HEK293 (cell line): ENCODE results near the gene GAPVD1.
"Not testable (repeated sequence)": the region's sequence is repeated elsewhere in the genome, so short reads cannot be mapped to it uniquely, and the experiment has no call there.

Source experiments
- CTCF ChIA-PET: fragments of 350-600 bp; formaldehyde crosslinking; extraction: SDS; loops from one replicate; lab custom pipeline; 2021; ENCODE audit warnings: antibody characterized with exemption; lab: Yijun Ruan, JAX
- POLR2A ChIA-PET: fragments of 300-600 bp; formaldehyde crosslinking; extraction: SDS; loops from one replicate; lab custom pipeline; 2020; ENCODE audit warnings: antibody characterized with exemption, inconsistent platforms; lab: Yijun Ruan, JAX
- H3K27ac ChIP-seq: fragments of 200-500 bp; sonication (Bioruptor generic); 2 replicates; pipeline ENCODE4 v1.5.1; 2014; ENCODE audit warnings: low read depth, low read length, control low read depth, inconsistent platforms; ENCODE audit errors: extremely low read depth
- H3K36me3 ChIP-seq, 2 experiments: fragments of 200-500 bp in 1 of 2; sonication (Bioruptor generic) in 1 of 2; 1 replicate in 1 of 2; 2 replicates in 1 of 2; pipeline ENCODE4 v1.5.1; 2014 to 2017; ENCODE audit warnings: inconsistent platforms in 2 of 2, low read length in 2 of 2; ENCODE audit not compliant: control insufficient read depth in 2 of 2, insufficient read depth in 1 of 2
- H3K4me1 ChIP-seq: fragments of 200-500 bp; sonication (Bioruptor generic); 2 replicates; pipeline ENCODE4 v1.5.1; 2014; ENCODE audit warnings: mild to moderate bottlenecking, low read length, inconsistent platforms; ENCODE audit not compliant: control insufficient read depth, insufficient read depth
- H3K4me3 ChIP-seq: 2 replicates; pipeline ENCODE4 v1.5.1; 2011; ENCODE audit warnings: low read depth, mild to moderate bottlenecking, control low read depth, low read length, moderate library complexity
- H3K9me3 ChIP-seq: fragments of 200-500 bp; sonication (Bioruptor generic); 2 replicates; pipeline ENCODE4 v1.5.1; 2014; ENCODE audit warnings: low read depth, low read length, inconsistent platforms; ENCODE audit not compliant: control insufficient read depth, insufficient read depth
- AEBP2 ChIP-seq: fragments of 450-650 bp; formaldehyde crosslinking; IDR thresholded peaks from 2 replicates; pipeline ENCODE4 v1.5.1; 2016; ENCODE audit warnings: missing biosample characterization, missing genetic modification characterization, borderline replicate concordance
- BCL6B ChIP-seq: fragments of 450-650 bp; formaldehyde crosslinking; IDR thresholded peaks from 2 replicates; pipeline ENCODE4 v1.5.1; 2017; ENCODE audit warnings: missing biosample characterization, missing genetic modification characterization
- KLF8 ChIP-seq: fragments of 450-650 bp; formaldehyde crosslinking; IDR thresholded peaks from 2 replicates; pipeline ENCODE4 v1.5.1; 2016; ENCODE audit warnings: missing biosample characterization, missing genetic modification characterization
- PATZ1 ChIP-seq: fragments of 450-650 bp; formaldehyde crosslinking; IDR thresholded peaks from 2 replicates; pipeline ENCODE4 v1.5.1; 2016; ENCODE audit warnings: missing biosample characterization, missing genetic modification characterization
- PRDM10 ChIP-seq: fragments of 450-650 bp; formaldehyde crosslinking; IDR thresholded peaks from 2 replicates; pipeline ENCODE4 v1.5.1; 2016; ENCODE audit warnings: missing biosample characterization, missing genetic modification characterization
- SP2 ChIP-seq: fragments of 450-650 bp; formaldehyde crosslinking; IDR thresholded peaks from 2 replicates; pipeline ENCODE4 v1.5.1; 2016; ENCODE audit warnings: missing biosample characterization, missing genetic modification characterization
- SP7 ChIP-seq: fragments of 450-650 bp; formaldehyde crosslinking; IDR thresholded peaks from 2 replicates; pipeline ENCODE4 v1.5.1; 2016; ENCODE audit warnings: missing biosample characterization, missing genetic modification characterization
- TSHZ1 ChIP-seq: fragments of 450-650 bp; formaldehyde crosslinking; IDR thresholded peaks from 2 replicates; pipeline ENCODE4 v1.5.1; 2016; ENCODE audit warnings: missing biosample characterization, missing genetic modification characterization, borderline replicate concordance
- ZNF121 ChIP-seq: fragments of 450-650 bp; formaldehyde crosslinking; IDR thresholded peaks from 2 replicates; pipeline ENCODE4 v1.5.1; 2016; ENCODE audit warnings: missing biosample characterization, missing genetic modification characterization
- ZNF133 ChIP-seq: fragments of 450-650 bp; formaldehyde crosslinking; IDR thresholded peaks from 2 replicates; pipeline ENCODE4 v1.5.1; 2016; ENCODE audit warnings: missing biosample characterization, missing genetic modification characterization
- ZNF645 ChIP-seq: fragments of 450-650 bp; formaldehyde crosslinking; IDR thresholded peaks from 2 replicates; pipeline ENCODE4; 2016; ENCODE audit warnings: missing biosample characterization, missing genetic modification characterization

GAPVD1 gene

GRCh38 chr9:125218621-125219020, 43.0 kb upstream of the GAPVD1 start (continued):
- TF ChIP-seq PRDM10 (tag by site-specific recombination) (no peak), SP2 (tag by site-specific recombination) (no peak), ZNF645 (tag by site-specific recombination) (no peak)

- POLR2A ChIA-PET = interaction anchor here (0.6 to 2.6 kb wide), 2 partner anchors 16 to 40 kb away, joined by 3 to 15 read pairs; partner anchors contain the start of gene HSPA5
- H3K27ac ChIP-seq, H3K4me1 ChIP-seq, H3K9me3 ChIP-seq, H3K4me3 ChIP-seq: not testable (repeated sequence)
- peak; percentile 46; the same call in 1 of the 2 replicates for TF ChIP-seq ZNF121 (tag by site-specific recombination)
- CTCF ChIA-PET = interaction anchor here (0.5 kb wide), 1 partner anchor 66 kb away, joined by 3 read pairs; no protein-coding TSS in a partner anchor
- peaks cover 10 to 20% of the 10 kb centered on the region in 2 experiments; a peak in 2 of 3 replicates for H3K36me3 ChIP-seq
Measured at GRCh38 chr9:125224858-125225257, 36.8 kb upstream of the GAPVD1 start.

GRCh38 chr9:125227761-125228160, 33.9 kb upstream of the GAPVD1 start:
- ChIA-PET CTCF (no interaction called here), POLR2A (interaction anchor here (0.6 to 2.8 kb wide), 3 partner anchors 9 to 13 kb away, joined by 3 to 13 read pairs (median 3); partner anchors contain the start of gene HSPA5)
- Histone ChIP-seq H3K9me3 (no peaks in the 10 kb centered on the region), H3K36me3 (peaks cover 0 to 18% of the 10 kb centered on the region in 2 experiments; a peak in 2 of 3 replicates), H3K27ac (no peak overlapping the region), H3K4me3 (no peak overlapping the region), H3K4me1 (no peaks in the 10 kb centered on the region)
- TF ChIP-seq BCL6B (tag by site-specific recombination) (no peak), AEBP2 (tag by site-specific recombination) (no peak), PATZ1 (no peak), ZNF133 (tag by site-specific recombination) (no peak), SP7 (no peak), TSHZ1 (tag by site-specific recombination) (no peak), KLF8 (tag by site-specific recombination) (no peak)
